Trophoblast cell (in vitro differentiated cells and primary cell): Measurements from ENCODE around the gene BAIAP3.
"Not testable (repeated sequence)": the region's sequence is repeated elsewhere in the genome, so short reads cannot be mapped to it uniquely, and the experiment has no call there.

ENCODE experiments used
- DNase-seq, 2 donors: peaks; one replicate each; pipeline ENCODE4 v3.0.0-alpha.2; 2016
- H2AFZ ChIP-seq: 2 replicates; pipeline ENCODE4 v1.6.1; 2013; ENCODE audit warnings: low read length, moderate library complexity, mild to moderate bottlenecking; ENCODE audit not compliant: insufficient read depth, poor library complexity
- H2AK5ac ChIP-seq: 2 replicates; pipeline ENCODE4 v1.6.1; 2013; ENCODE audit warnings: mild to moderate bottlenecking, low read length
- H2BK120ac ChIP-seq: 2 replicates; pipeline ENCODE4 v1.6.1; 2013; ENCODE audit warnings: low read length, mild to moderate bottlenecking, moderate library complexity; ENCODE audit not compliant: insufficient read depth, poor library complexity
- H2BK12ac ChIP-seq: 2 replicates; pipeline ENCODE4 v1.6.1; 2013; ENCODE audit warnings: mild to moderate bottlenecking, low read length, moderate library complexity
- H2BK5ac ChIP-seq: 2 replicates; pipeline ENCODE4 v1.6.1; 2013; ENCODE audit warnings: low read length, low read depth, moderate library complexity, mild to moderate bottlenecking; ENCODE audit not compliant: poor library complexity
- H3K14ac ChIP-seq: 2 replicates; pipeline ENCODE4 v1.6.1; 2013; ENCODE audit warnings: mild to moderate bottlenecking, low read length
- H3K18ac ChIP-seq: 2 replicates; pipeline ENCODE4 v1.6.1; 2013; ENCODE audit warnings: mild to moderate bottlenecking, low read length
- H3K23ac ChIP-seq: 2 replicates; pipeline ENCODE4 v1.6.1; 2013; ENCODE audit warnings: low read length
- H3K27ac ChIP-seq: 2 replicates; pipeline ENCODE4 v1.5.1; 2013; ENCODE audit warnings: low read depth, mild to moderate bottlenecking, inconsistent platforms, low read length, moderate library complexity
- H3K27me3 ChIP-seq: 2 replicates; pipeline ENCODE4 v1.6.1; 2013; ENCODE audit warnings: inconsistent platforms, mild to moderate bottlenecking, low read length, moderate library complexity; ENCODE audit not compliant: insufficient read depth
- H3K36me3 ChIP-seq, 2 experiments: 1 replicate in 1 of 2; 2 replicates in 1 of 2; pipeline ENCODE4 v1.6.1; 2013; ENCODE audit warnings: low read length in 2 of 2, mild to moderate bottlenecking in 2 of 2, moderate library complexity in 1 of 2; ENCODE audit not compliant: insufficient read depth in 2 of 2, control insufficient read depth in 1 of 2
- H3K4ac ChIP-seq: 2 replicates; pipeline ENCODE4 v1.6.1; 2013; ENCODE audit warnings: low read depth, mild to moderate bottlenecking, low read length, moderate library complexity
- H3K4me1 ChIP-seq, 2 experiments: 1 replicate in 1 of 2; 2 replicates in 1 of 2; pipeline ENCODE4 v1.6.1; 2013; ENCODE audit warnings: low read length in 2 of 2, mild to moderate bottlenecking in 2 of 2, moderate library complexity in 1 of 2; ENCODE audit not compliant: insufficient read depth in 2 of 2, control insufficient read depth in 1 of 2
- H3K4me2 ChIP-seq: 2 replicates; pipeline ENCODE4 v1.6.1; 2013; ENCODE audit warnings: inconsistent platforms, mild to moderate bottlenecking, low read length, moderate library complexity
- H3K4me3 ChIP-seq: 2 replicates; pipeline ENCODE4 v1.5.1; 2013; ENCODE audit warnings: mild to moderate bottlenecking, low read depth, low read length, inconsistent platforms
- H3K79me1 ChIP-seq: one replicate; pipeline ENCODE4 v1.6.1; 2013; ENCODE audit warnings: low read length
- H3K79me2 ChIP-seq: 2 replicates; pipeline ENCODE4 v1.6.1; 2013; ENCODE audit warnings: low read length, mild to moderate bottlenecking; ENCODE audit not compliant: control insufficient read depth, insufficient read depth, poor library complexity
- H3K9ac ChIP-seq: 2 replicates; pipeline ENCODE4 v1.6.1; 2013; ENCODE audit warnings: mild to moderate bottlenecking, low read length
- H3K9me3 ChIP-seq: 2 replicates; pipeline ENCODE4 v1.6.1; 2013; ENCODE audit warnings: low read depth, mild to moderate bottlenecking, control low read depth, inconsistent platforms, low read length; ENCODE audit not compliant: insufficient read depth
- H4K12ac ChIP-seq: 2 replicates; pipeline ENCODE4 v1.6.1; 2013; ENCODE audit warnings: low read depth, mild to moderate bottlenecking, low read length, moderate library complexity
- H4K8ac ChIP-seq: 2 replicates; pipeline ENCODE4 v1.6.1; 2013; ENCODE audit warnings: low read depth, mild to moderate bottlenecking, low read length, moderate library complexity
- H4K91ac ChIP-seq: one replicate; pipeline ENCODE4 v1.6.1; 2013; ENCODE audit warnings: low read depth, mild to moderate bottlenecking, low read length, moderate library complexity
- WGBS: extraction: QIAGEN DNeasy Blood & Tissue Kit; methylation state at CpG from one replicate; pipeline ENCODE4 v1.1.7; 2013; ENCODE audit warnings: missing lambda C conversion rate; ENCODE audit not compliant: insufficient read length, insufficient coverage; ENCODE audit errors: extremely low coverage; 5-methylcytosine and 5-hydroxymethylcytosine counted together

Gene BAIAP3

GRCh38 chr16:1290860-1291575 lies 42.4 kb upstream of the BAIAP3 start:
- Histone ChIP-seq H3K4ac (no peak overlapping the region), H2BK120ac (no peak overlapping the region), H2BK12ac (no peak overlapping the region), H2BK5ac (no peak overlapping the region), H3K4me2 (no peak overlapping the region), H3K9me3 (peaks cover 3% of the 10 kb centered on the region), H3K18ac (no peak overlapping the region), H3K14ac (no peak overlapping the region), H4K91ac (no peak overlapping the region), H3K9ac (no peak overlapping the region), H3K27ac (no peak overlapping the region), H4K8ac (no peak overlapping the region), H4K12ac (no peak overlapping the region), H3K27me3 (peaks cover 4% of the 10 kb centered on the region), H3K79me2 (peaks cover 2% of the 10 kb centered on the region), H2AFZ (no peak overlapping the region), H3K4me3 (no peak overlapping the region), H3K36me3 (no peaks in the 10 kb centered on the region), H3K79me1 (peaks cover 5% of the 10 kb centered on the region), H3K23ac (no peak overlapping the region), H3K4me1 (peaks cover 26 to 38% of the 10 kb centered on the region in 2 experiments), H2AK5ac (no peak overlapping the region)
- WGBS, result no CpG with 5 or more reads among the region's 29 CpGs
- no peak for DNase-seq

- no CpG with 5 or more reads among the region's 17 CpGs for WGBS
Observed at GRCh38 chr16:1291576-1291974, 41.9 kb upstream of the BAIAP3 start.

GRCh38 chr16:1292208-1292607 lies 41.2 kb upstream of the BAIAP3 start:
- peaks cover 26 to 42% of the 10 kb centered on the region in 2 experiments for H3K4me1 ChIP-seq
- H3K27ac ChIP-seq, H3K36me3 ChIP-seq, H3K4me2 ChIP-seq, H3K4me3 ChIP-seq, H3K27me3 ChIP-seq, H2BK5ac ChIP-seq, H2BK120ac ChIP-seq, H3K23ac ChIP-seq, H3K9ac ChIP-seq, H4K12ac ChIP-seq, DNase-seq, H3K18ac ChIP-seq, H4K91ac ChIP-seq, H4K8ac ChIP-seq, H3K9me3 ChIP-seq, H2AK5ac ChIP-seq, H3K14ac ChIP-seq, H2BK12ac ChIP-seq, H2AFZ ChIP-seq, H3K4ac ChIP-seq, H3K79me2 ChIP-seq, H3K79me1 ChIP-seq: not testable (repeated sequence)
- no CpG with 5 or more reads among the region's 6 CpGs for WGBS

More at GRCh38 chr16:1291576-1291974, 41.9 kb upstream of the BAIAP3 start:
- H2AK5ac ChIP-seq, result no peak overlapping the region
- H2AFZ ChIP-seq, result no peak overlapping the region
- no peak overlapping the region for H3K18ac ChIP-seq
- H3K4me1 ChIP-seq, result peaks cover 26 to 38% of the 10 kb centered on the region in 2 experiments
- H3K23ac ChIP-seq, result no peak overlapping the region
- H3K27me3 ChIP-seq, result peaks cover 4% of the 10 kb centered on the region
- H2BK12ac ChIP-seq, result no peak overlapping the region
- H3K79me2 ChIP-seq, result peaks cover 2% of the 10 kb centered on the region
- no peak overlapping the region for H4K8ac ChIP-seq
- H3K4me2 ChIP-seq, result no peak overlapping the region
- no peak overlapping the region for H4K12ac ChIP-seq
- H3K4ac ChIP-seq, result no peak overlapping the region
- H2BK5ac ChIP-seq, result no peak overlapping the region
- no peaks in the 10 kb centered on the region for H3K36me3 ChIP-seq
- H3K27ac ChIP-seq, result no peak overlapping the region
- no peak overlapping the region for H2BK120ac ChIP-seq
- H3K14ac ChIP-seq, result no peak overlapping the region
- H4K91ac ChIP-seq, result no peak overlapping the region
- H3K9ac ChIP-seq, result no peak overlapping the region
- H3K79me1 ChIP-seq, result peaks cover 5% of the 10 kb centered on the region
- DNase-seq, result no peak
- peaks cover 3% of the 10 kb centered on the region for H3K9me3 ChIP-seq
- H3K4me3 ChIP-seq, result no peak overlapping the region

GRCh38 chr16:1292808-1293207 lies 40.6 kb upstream of the BAIAP3 start:
- not testable (repeated sequence) for H4K12ac ChIP-seq, H3K23ac ChIP-seq, H3K4me3 ChIP-seq, H3K18ac ChIP-seq, H3K79me2 ChIP-seq, H3K14ac ChIP-seq, H2AK5ac ChIP-seq, H3K79me1 ChIP-seq, H3K4me2 ChIP-seq, H4K91ac ChIP-seq, DNase-seq, H2BK120ac ChIP-seq, H3K36me3 ChIP-seq, H4K8ac ChIP-seq, H3K27me3 ChIP-seq, H3K9ac ChIP-seq, H2AFZ ChIP-seq, H3K4ac ChIP-seq, H2BK5ac ChIP-seq, H3K9me3 ChIP-seq, H3K27ac ChIP-seq
- H2BK12ac ChIP-seq, result peak overlapping the region; percentile 7
- H3K4me1 ChIP-seq, result peaks cover 27 to 38% of the 10 kb centered on the region in 2 experiments
- no CpG with 5 or more reads among the region's 8 CpGs for WGBS
